HepG2 (cell line): Measurements from ENCODE around the gene SAMD10. TPM values are rescaled to one million over a fixed set of nuclear protein-coding genes. Genes with fewer than 3 reads are reported as not detected.
A peak's percentile ranks its signal among the peaks of the same experiment; 100 is the strongest.

Experiments
- CBFB ChIP-seq: sonication (generic); formaldehyde crosslinking; IDR thresholded peaks from 2 replicates; pipeline ENCODE4 v1.4.0; 2020; ENCODE audit warnings: missing genetic modification reagents
- ESRRA ChIP-seq: sonication (generic); formaldehyde crosslinking; IDR thresholded peaks from 2 replicates; pipeline ENCODE4 v1.5.1; 2020; ENCODE audit warnings: mild to moderate bottlenecking, low read depth, missing genetic modification reagents
- GATAD1 ChIP-seq: IDR thresholded peaks from 2 replicates; pipeline ENCODE4 v1.6.1; 2016; ENCODE audit warnings: missing genetic modification reagents, missing compliant biosample characterization
- GATAD2A ChIP-seq: IDR thresholded peaks from 2 replicates; pipeline ENCODE4 v1.6.1; 2016
- GMEB1 ChIP-seq: sonication (generic); formaldehyde crosslinking; IDR thresholded peaks from 2 replicates; pipeline ENCODE4 v1.5.1; 2020; ENCODE audit warnings: missing genetic modification reagents, mild to moderate bottlenecking, borderline replicate concordance
- HNRNPK ChIP-seq: fragments of 200-400 bp; formaldehyde crosslinking; IDR thresholded peaks from 2 replicates; pipeline ENCODE4 v1.6.1; 2018; ENCODE audit warnings: low read length, low read depth, moderate library complexity, mild to moderate bottlenecking; ENCODE audit not compliant: poor library complexity, severe bottlenecking
- KDM3A ChIP-seq: IDR thresholded peaks from 2 replicates; pipeline ENCODE4 v1.6.1; 2018; ENCODE audit warnings: low read depth, missing compliant biosample characterization
- MTF2 ChIP-seq: sonication (generic); formaldehyde crosslinking; IDR thresholded peaks from 2 replicates; pipeline ENCODE4 v1.5.0; 2020; ENCODE audit warnings: missing genetic modification reagents, borderline replicate concordance
- NR1H2 ChIP-seq: sonication (generic); formaldehyde crosslinking; IDR thresholded peaks from 2 replicates; pipeline ENCODE4 v1.8.1; 2022; ENCODE audit warnings: low read depth, missing genetic modification reagents, borderline replicate concordance
- PAXIP1 ChIP-seq: sonication (generic); formaldehyde crosslinking; conservative IDR thresholded peaks from 2 replicates; pipeline ENCODE4 v1.4.0; 2020; ENCODE audit warnings: mild to moderate bottlenecking, missing genetic modification reagents, moderate library complexity
- PHF20 ChIP-seq: sonication (generic); formaldehyde crosslinking; IDR thresholded peaks from 2 replicates; pipeline ENCODE4 v1.5.0; 2020; ENCODE audit warnings: mild to moderate bottlenecking, missing genetic modification reagents
- RBM22 ChIP-seq: fragments of 200-400 bp; formaldehyde crosslinking; optimal IDR thresholded peaks from 2 replicates; pipeline ENCODE3; 2017; ENCODE audit warnings: mild to moderate bottlenecking, low read length, moderate library complexity
- SIN3A ChIP-seq: IDR thresholded peaks from 2 replicates; pipeline ENCODE4 v1.6.1; 2011; ENCODE audit warnings: low read depth, mild to moderate bottlenecking, control low read depth, low read length, borderline replicate concordance
- STAG1 ChIP-seq: sonication (generic); formaldehyde crosslinking; IDR thresholded peaks from 2 replicates; pipeline ENCODE4 v1.4.0; 2020; ENCODE audit warnings: missing genetic modification reagents
- ZNF180 ChIP-seq: sonication (generic); formaldehyde crosslinking; IDR thresholded peaks from 2 replicates; pipeline ENCODE4 v1.4.0; 2020; ENCODE audit warnings: low read depth, missing genetic modification reagents, borderline replicate concordance
- ZNF343 ChIP-seq: sonication (generic); formaldehyde crosslinking; IDR thresholded peaks from 2 replicates; pipeline ENCODE4 v1.4.0; 2020; ENCODE audit warnings: mild to moderate bottlenecking, missing genetic modification reagents
- ZNF644 ChIP-seq: IDR thresholded peaks from 2 replicates; pipeline ENCODE4 v1.6.1; 2016; ENCODE audit warnings: low read depth
- ZNF781 ChIP-seq: sonication (generic); formaldehyde crosslinking; IDR thresholded peaks from 2 replicates; pipeline ENCODE4 v1.5.1; 2020; ENCODE audit warnings: borderline replicate concordance, mild to moderate bottlenecking, missing genetic modification reagents; ENCODE audit errors: not compliant biosample characterization
- ZNF891 ChIP-seq: sonication (generic); formaldehyde crosslinking; IDR thresholded peaks from 2 replicates; pipeline ENCODE4 v1.5.0; 2020; ENCODE audit warnings: mild to moderate bottlenecking, missing genetic modification reagents
- polyA plus RNA-seq, 8 experiments: library from polyadenylated mRNA; depleted of rRNA in 3 of 8; stranded (reverse) in 7 of 8; unstranded in 1 of 8; fragments of >200 nt; fragmentation: Illumina TruSeq in 4 of 8; extraction: Trizol in 4 of 8; gene quantifications; 2 replicates each; pipeline versions ENCODE4 v1.2.1 to v1.2.3, GENCODE V29; 2011 to 2016; ENCODE audit warnings: low read depth in 4 of 8, missing spikeins in 1 of 8, mixed read lengths in 1 of 8; ENCODE audit not compliant: insufficient read depth in 1 of 8
- total RNA-seq, 5 experiments: library from RNA; depleted of rRNA; stranded (reverse); fragments of >200 nt; fragmentation: Illumina TruSeq; extraction: Trizol; gene quantifications; 2 replicates each; pipeline ENCODE4 v1.2.3, GENCODE V29; 2016; ENCODE audit warnings: low read depth in 1 of 5

The SAMD10 gene
- total and polyA plus RNA-seq, 2 of the 13 experiments (the other 11 are each of a cell fraction or from before 2014, with no cell fraction given): 6.1 to 11.0 TPM

GRCh38 chr20:63978319-63979228, 868 bp downstream of the SAMD10 start (continued):
- TF ChIP-seq PAXIP1 (peak; percentile 79), ZNF891 (CRISPR knock-in tag) (peak; percentile 85), RBM22 (no peak), CBFB (CRISPR knock-in tag) (peak; percentile 90), GATAD2A (CRISPR knock-in tag) (peak; percentile 84), MTF2 (CRISPR knock-in tag) (no peak), STAG1 (CRISPR knock-in tag) (peak; percentile 31; the same call in 1 of the 2 replicates), NR1H2 (CRISPR knock-in tag) (no peak), GMEB1 (CRISPR knock-in tag) (peak; percentile 64; the same call in 1 of the 2 replicates), ZNF644 (CRISPR knock-in tag) (no peak), ZNF781 (CRISPR knock-in tag) (peak; percentile 13), SIN3A (peak; percentile 65; the same call in 1 of the 2 replicates), ZNF343 (CRISPR knock-in tag) (0 out of 2 replicates have a peak, but pooled peaks have one; percentile 79), GATAD1 (CRISPR knock-in tag) (peak; percentile 86), HNRNPK (peak; percentile 53), PHF20 (CRISPR knock-in tag) (peak; percentile 83), ZNF180 (CRISPR knock-in tag) (0 out of 2 replicates have a peak, but pooled peaks have one; percentile 58), ESRRA (peak; percentile 80), KDM3A (peak; percentile 98)
